HCT116 (cell line): ENCODE data around the gene PTPRF.
A peak's percentile ranks its signal among the peaks of the same experiment; 100 is the strongest.

Experiments used
- EZH2phosphoT487 ChIP-seq: fragments of 200-600 bp; IDR thresholded peaks from 2 replicates; pipeline ENCODE4 v1.6.1; 2018; ENCODE audit warnings: antibody characterized with exemption, borderline replicate concordance
- RAD21 ChIP-seq: IDR thresholded peaks from 2 replicates; pipeline ENCODE4 v1.6.1; 2012; ENCODE audit warnings: low read depth, mild to moderate bottlenecking

DNA sequence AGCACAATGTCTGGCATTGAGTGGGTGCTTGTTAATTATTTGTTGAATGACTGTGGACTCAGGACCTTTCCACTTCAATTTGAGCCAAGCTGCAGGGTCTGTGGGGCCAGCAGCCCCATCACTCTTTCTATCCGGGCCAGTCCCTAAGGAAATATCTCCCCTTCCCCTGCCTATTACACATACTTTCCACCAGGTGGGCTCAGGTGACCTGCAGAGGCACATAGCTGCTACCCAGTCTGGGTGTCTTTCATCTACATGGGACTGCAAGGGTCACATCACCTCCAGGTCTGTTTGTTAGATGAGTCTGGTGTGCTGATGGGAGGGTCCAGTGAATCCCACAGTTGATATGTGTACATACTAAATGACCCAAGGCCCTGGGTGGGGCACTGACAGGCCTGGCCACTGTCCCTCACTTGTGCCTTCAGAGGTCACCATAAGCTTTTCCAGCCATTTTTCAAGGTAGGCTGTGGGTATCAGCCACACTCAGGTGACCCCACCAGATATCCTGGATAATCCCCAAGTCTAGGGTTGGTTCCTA is 59.8 kb downstream of the PTPRF start:
- TF ChIP-seq EZH2phosphoT487 (no peak), RAD21 (peak; percentile 46)
